GM12878 (cell line): ENCODE data around the gene YAP1. TPM values are rescaled to one million over a fixed set of nuclear protein-coding genes. Genes with fewer than 3 reads are reported as not detected.

Experiments used
- ATAC-seq: fragments of 200-7000 bp; cut with Tn5 transposase; 3 replicates; pipeline ENCODE4 v1.9.1; 2020; ENCODE audit warnings: mild to moderate bottlenecking, moderate library complexity
- BruUV-seq: library from RNA; stranded (reverse); fragments of 400-500 nt; replicated peaks from 2 replicates; lab custom pipeline; 2021; lab: Mats Ljungman, UMichigan
- CTCF ChIA-PET: fragments of 300-600 bp; sonication (Branson Sonifier 250); formaldehyde crosslinking; extraction: SDS; loops from one replicate; lab custom pipeline; 2021; ENCODE audit warnings: inconsistent platforms; lab: Yijun Ruan, JAX
- POLR2A ChIA-PET: fragments of 350-600 bp; formaldehyde crosslinking; extraction: SDS; loops from one replicate; lab custom pipeline; 2021; ENCODE audit warnings: inconsistent platforms; lab: Charles Lee
- RAD21 ChIA-PET: fragments of 300-600 bp; sonication (Branson Sonifier 250); formaldehyde crosslinking; loops from one replicate; lab custom pipeline; 2023; ENCODE audit warnings: antibody characterized with exemption; ENCODE audit not compliant: unreplicated experiment; lab: Charles Lee
- SMC1A ChIA-PET: fragments of 300-600 bp; sonication (Branson Sonifier 250); formaldehyde crosslinking; loops from one replicate; lab custom pipeline; 2023; ENCODE audit not compliant: unreplicated experiment, uncharacterized antibody; lab: Charles Lee
- DNase-seq: peaks from one replicate; pipeline ENCODE4 v3.0.0-alpha.2; 2011; ENCODE audit warnings: low read depth, low spot score
- FAIRE-seq: peaks from 3 replicates; lab custom pipeline; 2011; peaks lifted over from hg19 to GRCh38; lab: Jason Lieb, UNC
- H2AFZ ChIP-seq: 2 replicates; pipeline ENCODE4 v1.6.0; 2011; ENCODE audit warnings: low read depth, low read length, control low read depth; ENCODE audit not compliant: control insufficient read depth
- H3K27ac ChIP-seq: 2 replicates; pipeline ENCODE4 v1.5.1; 2011; ENCODE audit warnings: control low read depth; ENCODE audit not compliant: control insufficient read depth, insufficient read depth
- H3K27me3 ChIP-seq, 2 experiments: replicated peaks in 1 of 2; 2 replicates each; pipeline versions ENCODE4 v1.6.0 to v1.6.1; 2011; ENCODE audit warnings: low read length in 1 of 2; ENCODE audit not compliant: control insufficient read depth in 2 of 2, insufficient read depth in 2 of 2
- H3K36me3 ChIP-seq, 2 experiments: 2 replicates each; pipeline ENCODE4 v1.5.1; 2011; ENCODE audit warnings: low read length in 1 of 2; ENCODE audit not compliant: control insufficient read depth in 2 of 2, insufficient read depth in 2 of 2
- H3K4me1 ChIP-seq: 2 replicates; pipeline ENCODE4 v1.6.1; 2011; ENCODE audit warnings: mild to moderate bottlenecking, low read length, moderate library complexity, mixed read lengths; ENCODE audit not compliant: control insufficient read depth, insufficient read depth
- H3K4me2 ChIP-seq: 2 replicates; pipeline ENCODE4 v1.6.0; 2011; ENCODE audit warnings: control low read depth; ENCODE audit not compliant: control insufficient read depth, insufficient read depth
- H3K4me3 ChIP-seq: fragments of 200-600 bp; sonication (generic); 2 replicates; pipeline ENCODE4 v1.5.1; 2016
- H3K79me2 ChIP-seq: 2 replicates; pipeline ENCODE4 v1.6.0; 2011; ENCODE audit warnings: low read length; ENCODE audit not compliant: control insufficient read depth, insufficient read depth
- H3K9ac ChIP-seq: 2 replicates; pipeline ENCODE4 v1.8.0; 2011; ENCODE audit warnings: low read length, control low read depth, mixed read lengths; ENCODE audit not compliant: control insufficient read depth, insufficient read depth
- H3K9me3 ChIP-seq: replicated peaks from 3 replicates; pipeline ENCODE4 v1.5.1; 2011; ENCODE audit warnings: mild to moderate bottlenecking, low read length; ENCODE audit not compliant: control insufficient read depth, insufficient read depth
- H4K20me1 ChIP-seq: 2 replicates; pipeline ENCODE4 v1.6.0; 2011; ENCODE audit not compliant: control insufficient read depth, insufficient read depth
- ASH2L ChIP-seq: fragments of 300-600, 200-600 bp; sonication (generic); IDR thresholded peaks from 2 replicates; pipeline ENCODE4 v1.6.1; 2017; ENCODE audit warnings: low read depth, mild to moderate bottlenecking, borderline replicate concordance
- BHLHE40 ChIP-seq, 2 experiments: fragments of 450-650 bp in 1 of 2; IDR thresholded peaks; 2 replicates each; pipeline ENCODE4 v1.6.1; 2011 to 2017; ENCODE audit warnings: low read depth in 2 of 2, borderline replicate concordance in 1 of 2, improper control_type of control experiment in 1 of 2, low read length in 1 of 2, mild to moderate bottlenecking in 1 of 2
- IKZF1 ChIP-seq: fragments of 450-650 bp; conservative IDR thresholded peaks from 2 replicates; pipeline ENCODE4 v1.6.1; 2017; ENCODE audit warnings: antibody characterized with exemption, mild to moderate bottlenecking
- NBN ChIP-seq: fragments of 450-650 bp; IDR thresholded peaks from 2 replicates; pipeline ENCODE4 v1.6.1; 2016
- POLR2AphosphoS2 ChIP-seq: IDR thresholded peaks from 2 replicates; pipeline ENCODE4 v1.6.1; 2011; ENCODE audit warnings: low read depth, mild to moderate bottlenecking, low read length, improper control_type of control experiment, moderate library complexity
- RCOR1 ChIP-seq: conservative IDR thresholded peaks from 2 replicates; pipeline ENCODE4 v1.6.1; 2012; ENCODE audit warnings: low read depth, low read length, improper control_type of control experiment
- SP1 ChIP-seq: IDR thresholded peaks from one replicate; pipeline ENCODE4 v1.6.1; 2011; ENCODE audit warnings: low read depth, low read length
- SREBF1 ChIP-seq: IDR thresholded peaks from 2 replicates; pipeline ENCODE4 v1.6.1; 2012; ENCODE audit warnings: mild to moderate bottlenecking, low read length
- SRF ChIP-seq, 2 experiments: IDR thresholded peaks; 2 replicates each; pipeline ENCODE4 v1.6.1; 2011; ENCODE audit warnings: low read depth in 2 of 2, low read length in 2 of 2, mild to moderate bottlenecking in 1 of 2, moderate library complexity in 1 of 2
- STAT3 ChIP-seq: IDR thresholded peaks from 2 replicates; pipeline ENCODE4 v1.6.1; 2011; ENCODE audit warnings: low read depth, low read length, improper control_type of control experiment
- USF2 ChIP-seq: IDR thresholded peaks from 2 replicates; pipeline ENCODE4 v1.6.1; 2011; ENCODE audit warnings: low read depth, low read length, improper control_type of control experiment, borderline replicate concordance
- ZBTB11 ChIP-seq: fragments of 450-650 bp; formaldehyde crosslinking; IDR thresholded peaks from 2 replicates; pipeline ENCODE4 v1.5.0; 2022; ENCODE audit warnings: mild to moderate bottlenecking, missing genetic modification characterization
- WGBS: methylation state at CpG from one replicate; pipeline ENCODE4 v1.1.6; 2016; ENCODE audit warnings: low lambda C conversion rate; ENCODE audit not compliant: insufficient replicate concordance, insufficient coverage; ENCODE audit errors: missing lambda C conversion rate; 5-methylcytosine and 5-hydroxymethylcytosine counted together
- in situ Hi-C: fragments of 300-500 bp; cut with MboI; formaldehyde crosslinking; loops from 9 replicates; pipeline ENCODE4 v1.14.3; 2018; ENCODE audit warnings: mixed read lengths
- intact Hi-C: fragments of 100-400 bp; cut with micrococcal nuclease; formaldehyde crosslinking; loops from one replicate; pipeline ENCODE4 v1.14.2; 2022; ENCODE audit not compliant: unreplicated experiment
- polyA plus RNA-seq, 11 experiments: library from polyadenylated mRNA; depleted of rRNA in 4 of 11; unstranded in 6 of 11; stranded (reverse) in 5 of 11; fragments of >200 nt; fragmentation: Nextera tagmentation in 4 of 11; fragmentation: Illumina TruSeq in 1 of 11; extraction: Ambion mirVana in 4 of 11; extraction: Trizol in 1 of 11; gene quantifications; 1 replicate in 1 of 11; 2 replicates in 10 of 11; pipeline versions ENCODE4 v1.2.1 to v1.2.3, GENCODE V29; 2011 to 2016; ENCODE audit warnings: inconsistent platforms in 2 of 11, missing spikeins in 2 of 11, low read depth in 1 of 11
- total RNA-seq, 4 experiments: library from RNA; depleted of rRNA in 3 of 4; stranded (reverse); fragments of >200 nt in 3 of 4; fragmentation: Illumina TruSeq in 1 of 4; extraction: Trizol in 1 of 4; gene quantifications; 2 replicates each; pipeline versions ENCODE4 v1.2.1 to v1.2.3, GENCODE V29; 2013 to 2021

Gene YAP1
- total and polyA plus RNA-seq, 10 of the 15 experiments (the other 5 are each of a cell fraction or from before 2014, with no cell fraction given) = 0.03 to 0.33 (median 0.10) TPM; not detected in 6

GRCh38 chr11:102157219-102157618 is 47.0 kb downstream of the YAP1 start:
- TF ChIP-seq BHLHE40 (IDR thresholded peaks at IDR 0.05; ENCODE audit: borderline replicate concordance in 1 of 2, low read depth in 2 of 2, low read length in 1 of 2) (no peak), USF2 (no peak)
- in situ Hi-C loops = no loop called here
- Histone ChIP-seq H3K4me1 (no peaks in the 10 kb centered on the region), H3K4me2 (no peak overlapping the region), H4K20me1 (no peaks in the 10 kb centered on the region), H3K9ac (no peak overlapping the region), H3K9me3 (no peaks in the 10 kb centered on the region), H2AFZ (no peak overlapping the region), H3K4me3 (no peak overlapping the region), H3K36me3 (no peaks in the 10 kb centered on the region), H3K27me3 (no peaks in the 10 kb centered on the region), H3K27ac (no peak overlapping the region), H3K79me2 (no peaks in the 10 kb centered on the region)
- POLR2A ChIA-PET = no interaction called here
- intact Hi-C loops = no loop called here
- WGBS = 7% methylated on average over 2 of the region's 2 CpGs
- FAIRE-seq (no peak), ATAC-seq (no peak), DNase-seq (no peak)
- SMC1A ChIA-PET = interaction anchor here (1.3 kb wide), 1 partner anchor 13 kb away, joined by 3 read pairs; no protein-coding TSS in a partner anchor
- RAD21 ChIA-PET = no interaction called here
- CTCF ChIA-PET = no interaction called here
- BruUV-seq = no TSS peak

- FAIRE-seq (no peak), ATAC-seq (no peak), DNase-seq (no peak)
- Histone ChIP-seq H2AFZ (no peak overlapping the region), H3K4me3 (no peak overlapping the region), H3K27ac (no peak overlapping the region), H3K4me2 (no peak overlapping the region), H3K9ac (no peak overlapping the region), H3K9me3 (no peaks in the 10 kb centered on the region), H3K4me1 (no peaks in the 10 kb centered on the region), H3K79me2 (no peaks in the 10 kb centered on the region), H3K27me3 (no peaks in the 10 kb centered on the region), H4K20me1 (no peaks in the 10 kb centered on the region), H3K36me3 (no peaks in the 10 kb centered on the region)
- POLR2A ChIA-PET = interaction anchor here (0.5 kb wide), 1 partner anchor 35 kb away, joined by 3 read pairs; no protein-coding TSS in a partner anchor
- TF ChIP-seq RCOR1 (no peak), IKZF1 (no peak), POLR2AphosphoS2 (no peak), NBN (no peak), SRF (IDR thresholded peaks at IDR 0.05; ENCODE audit: low read depth in 2 of 2, low read length in 2 of 2) (no peak), ZBTB11 (CRISPR knock-in tag) (no peak), SREBF1 (no peak), ASH2L (no peak), STAT3 (no peak), SP1 (no peak)
- BruUV-seq = no TSS peak
- CTCF ChIA-PET = no interaction called here
- in situ Hi-C loops = no loop called here
- RAD21 ChIA-PET = no interaction called here
- WGBS = 26% methylated on average over 2 of the region's 2 CpGs
- SMC1A ChIA-PET = interaction anchor here (2.3 kb wide), 1 partner anchor 16 kb away, joined by 5 read pairs; no protein-coding TSS in a partner anchor
- intact Hi-C loops = no loop called here
Measured at GRCh38 chr11:102158164-102158735, 48.0 kb downstream of the YAP1 start.
